Mesendoderm (in vitro differentiated cells): ENCODE measurements around the gene PLET1.

Experiments
- DNase-seq: peaks from one replicate; pipeline ENCODE4 v3.0.0; 2013
- H2AK5ac ChIP-seq: 2 replicates; pipeline ENCODE4 v1.6.1; 2013; ENCODE audit warnings: low read length, inconsistent platforms
- H2BK120ac ChIP-seq: 2 replicates; pipeline ENCODE4 v1.6.1; 2013; ENCODE audit warnings: low read depth, mild to moderate bottlenecking, low read length, moderate library complexity, mixed read lengths
- H2BK15ac ChIP-seq: replicated peaks from 2 replicates; pipeline ENCODE4 v1.6.1; 2013; ENCODE audit warnings: low read depth, mild to moderate bottlenecking, moderate library complexity
- H2BK5ac ChIP-seq: 2 replicates; pipeline ENCODE4 v1.6.1; 2013; ENCODE audit warnings: low read length, inconsistent platforms
- H3K18ac ChIP-seq: 2 replicates; pipeline ENCODE4 v1.6.1; 2013; ENCODE audit warnings: mild to moderate bottlenecking, low read length, mixed read lengths
- H3K23ac ChIP-seq: one replicate; pipeline ENCODE4 v1.6.1; 2013; ENCODE audit warnings: low read length
- H3K27ac ChIP-seq: 2 replicates; pipeline ENCODE4 v1.5.1; 2013; ENCODE audit warnings: low read depth, mild to moderate bottlenecking, inconsistent platforms, low read length, moderate library complexity
- H3K27me3 ChIP-seq: 2 replicates; pipeline ENCODE4 v1.6.1; 2013; ENCODE audit warnings: low read length, control low read depth, mild to moderate bottlenecking, inconsistent platforms; ENCODE audit not compliant: insufficient read depth, poor library complexity
- H3K36me3 ChIP-seq: 2 replicates; pipeline ENCODE4 v1.6.1; 2013; ENCODE audit warnings: low read length, inconsistent platforms; ENCODE audit not compliant: control insufficient read depth, insufficient read depth
- H3K4ac ChIP-seq: one replicate; pipeline ENCODE4 v1.6.1; 2013; ENCODE audit warnings: low read depth, mild to moderate bottlenecking, low read length, moderate library complexity
- H3K4me1 ChIP-seq: 2 replicates; pipeline ENCODE4 v1.6.1; 2013; ENCODE audit warnings: low read depth, low read length, inconsistent platforms; ENCODE audit not compliant: control insufficient read depth
- H3K4me2 ChIP-seq: 2 replicates; pipeline ENCODE4 v1.6.1; 2013; ENCODE audit warnings: low read length
- H3K4me3 ChIP-seq: 2 replicates; pipeline ENCODE4 v1.5.1; 2013; ENCODE audit warnings: mild to moderate bottlenecking, low read length
- H3K56ac ChIP-seq: one replicate; pipeline ENCODE4 v1.6.1; 2013; ENCODE audit warnings: low read length
- H3K79me1 ChIP-seq: 2 replicates; pipeline ENCODE4 v1.6.1; 2013; ENCODE audit warnings: low read length, inconsistent platforms
- H3K79me2 ChIP-seq: 2 replicates; pipeline ENCODE4 v1.6.1; 2013; ENCODE audit warnings: mild to moderate bottlenecking, low read length; ENCODE audit not compliant: control insufficient read depth, insufficient read depth
- H3K9ac ChIP-seq: 2 replicates; pipeline ENCODE4 v1.6.1; 2013; ENCODE audit warnings: low read length, inconsistent platforms
- H4K5ac ChIP-seq: one replicate; pipeline ENCODE4 v1.6.1; 2013; ENCODE audit warnings: low read length
- H4K8ac ChIP-seq: one replicate; pipeline ENCODE4 v1.6.1; 2013; ENCODE audit warnings: low read depth, mild to moderate bottlenecking, control low read depth, low read length, moderate library complexity
- WGBS: extraction: QIAGEN DNeasy Blood & Tissue Kit; methylation state at CpG from one replicate; pipeline ENCODE4 v1.1.7; 2013; ENCODE audit warnings: low lambda C conversion rate, missing lambda C conversion rate; ENCODE audit not compliant: insufficient coverage; ENCODE audit errors: extremely low coverage; 5-methylcytosine and 5-hydroxymethylcytosine counted together

PLET1 gene

GRCh38 chr11:112290493-112290850, 29.8 kb upstream of the PLET1 start:
- Histone ChIP-seq H3K27me3 (no peaks in the 10 kb centered on the region), H3K4me2 (peak overlapping the region; percentile 78), H3K4me1 (no peaks in the 10 kb centered on the region), H3K79me2 (no peaks in the 10 kb centered on the region), H3K79me1 (no peaks in the 10 kb centered on the region), H4K5ac (no peak overlapping the region), H3K4me3 (peak overlapping the region; percentile 49), H3K18ac (no peak overlapping the region), H3K9ac (peak overlapping the region; percentile 48), H3K27ac (no peak overlapping the region), H2BK5ac (no peak overlapping the region), H3K23ac (no peak overlapping the region), H2AK5ac (no peak overlapping the region), H3K4ac (no peak overlapping the region), H2BK15ac (no peak overlapping the region), H4K8ac (no peak overlapping the region), H3K56ac (peak overlapping the region; percentile 82), H3K36me3 (no peaks in the 10 kb centered on the region), H2BK120ac (no peak overlapping the region)
- DNase-seq = peak; percentile 69
- WGBS = no CpG with 5 or more reads among the region's 4 CpGs

DNA sequence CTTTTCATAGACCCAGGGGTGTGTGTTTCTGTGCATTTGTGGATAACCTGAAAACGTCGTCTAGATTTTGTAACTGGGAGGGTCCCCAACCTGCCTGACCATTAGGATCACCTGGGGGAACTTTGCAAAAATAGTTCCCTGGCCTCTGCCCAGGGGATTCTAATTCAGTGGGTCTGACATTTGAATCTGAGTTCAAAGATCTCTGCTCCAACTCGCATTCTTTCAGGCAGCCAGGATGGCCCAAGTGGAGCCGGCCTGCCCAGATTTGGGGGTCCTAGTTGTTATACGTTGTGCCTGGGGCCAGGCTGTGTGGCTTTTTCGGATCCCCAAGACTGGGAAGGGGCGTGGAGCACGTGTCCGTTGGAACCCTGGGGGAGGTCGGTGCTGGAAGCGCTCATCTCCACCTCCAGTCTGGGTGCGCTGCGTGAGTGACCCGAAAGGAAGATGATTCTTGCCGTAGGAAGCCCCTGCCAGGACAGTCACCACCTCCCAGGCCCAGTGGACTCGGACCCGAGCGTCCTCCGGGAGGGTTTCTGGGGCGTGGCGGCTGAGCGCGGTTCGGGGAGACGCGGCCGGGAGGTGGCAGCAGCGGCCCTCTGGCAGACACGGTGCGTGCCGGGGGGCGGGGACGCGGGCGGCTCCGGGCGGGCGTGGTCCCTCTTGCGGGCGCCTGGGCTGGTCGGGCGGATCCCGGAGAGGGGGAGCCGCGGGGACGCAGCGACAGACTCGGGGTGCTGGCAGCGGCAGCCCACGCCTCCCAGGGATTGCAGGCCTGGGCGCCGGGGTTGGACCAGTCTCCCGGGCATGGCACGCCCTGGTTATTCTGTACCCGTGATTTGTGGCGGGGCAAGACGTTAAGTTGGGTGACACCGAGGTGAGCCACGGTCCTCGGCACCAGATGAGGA, 29.2 kb upstream of the PLET1 start:
- Histone ChIP-seq H3K4me3 (peak overlapping the region; percentile 49), H3K9ac (peak overlapping the region; percentile 57), H3K79me2 (no peaks in the 10 kb centered on the region), H3K27ac (no peak overlapping the region), H4K8ac (no peak overlapping the region), H4K5ac (no peak overlapping the region), H3K23ac (no peak overlapping the region), H3K4me2 (peak overlapping the region; percentile 81), H2BK5ac (no peak overlapping the region), H3K27me3 (no peaks in the 10 kb centered on the region), H3K56ac (peak overlapping the region; percentile 84), H2AK5ac (no peak overlapping the region), H3K79me1 (no peaks in the 10 kb centered on the region), H2BK15ac (no peak overlapping the region), H3K4me1 (no peaks in the 10 kb centered on the region), H2BK120ac (no peak overlapping the region), H3K18ac (no peak overlapping the region), H3K4ac (no peak overlapping the region), H3K36me3 (no peaks in the 10 kb centered on the region)
- no CpG with 5 or more reads among the region's 60 CpGs for WGBS
- DNase-seq = peak; percentile 69

- Histone ChIP-seq H3K9ac (no peak overlapping the region), H3K4me2 (no peak overlapping the region), H2BK15ac (no peak overlapping the region), H2AK5ac (no peak overlapping the region), H3K4me1 (no peaks in the 10 kb centered on the region), H3K27me3 (no peaks in the 10 kb centered on the region), H4K5ac (no peak overlapping the region), H3K79me1 (no peaks in the 10 kb centered on the region), H4K8ac (no peak overlapping the region), H3K36me3 (no peaks in the 10 kb centered on the region), H2BK5ac (no peak overlapping the region), H3K4me3 (no peak overlapping the region), H3K23ac (no peak overlapping the region), H3K79me2 (no peaks in the 10 kb centered on the region), H3K27ac (no peak overlapping the region), H3K18ac (no peak overlapping the region), H3K56ac (no peak overlapping the region), H3K4ac (no peak overlapping the region), H2BK120ac (no peak overlapping the region)
- WGBS = no CpG with 5 or more reads among the region's 3 CpGs
- no peak for DNase-seq
These were observed 27.4 kb upstream of the PLET1 start for GRCh38 chr11:112288021-112288420.

DNA sequence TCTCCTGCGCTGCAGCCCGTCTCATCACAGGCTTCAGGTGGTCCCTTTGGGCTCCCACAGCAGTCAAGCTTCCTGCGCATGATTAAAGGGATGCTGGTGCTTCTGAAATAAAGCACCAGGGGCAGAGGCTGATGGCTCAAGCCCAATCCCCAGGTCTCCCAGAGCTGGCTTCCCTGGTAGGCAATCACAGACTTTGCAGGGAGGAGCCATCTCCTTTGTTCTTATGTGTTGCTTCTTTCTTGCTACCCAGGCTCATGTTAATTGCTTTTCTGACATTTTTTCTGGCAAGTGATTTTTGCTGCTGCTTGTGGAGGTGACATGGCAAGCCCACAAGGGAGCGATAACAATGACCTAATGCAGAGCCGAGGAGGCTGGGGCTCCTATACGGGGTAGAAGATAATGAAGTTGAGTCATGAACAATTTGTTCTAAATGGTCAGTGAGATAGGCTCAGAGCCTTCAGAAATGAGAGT, 25.2 kb upstream of the PLET1 start:
- peak; percentile 26 for DNase-seq
- H3K4me1 ChIP-seq = no peaks in the 10 kb centered on the region
- no peak overlapping the region for H4K5ac ChIP-seq
- H2BK120ac ChIP-seq = no peak overlapping the region
- no peaks in the 10 kb centered on the region for H3K79me2 ChIP-seq
- WGBS = no CpG with 5 or more reads among the region's 6 CpGs
- H3K23ac ChIP-seq = no peak overlapping the region
- H3K79me1 ChIP-seq = no peaks in the 10 kb centered on the region
- H3K4ac ChIP-seq = no peak overlapping the region
- no peaks in the 10 kb centered on the region for H3K27me3 ChIP-seq
- no peak overlapping the region for H4K8ac ChIP-seq
- H2BK15ac ChIP-seq = no peak overlapping the region
- no peak overlapping the region for H3K18ac ChIP-seq
- H3K27ac ChIP-seq = no peak overlapping the region
- H3K4me3 ChIP-seq = no peak overlapping the region
- H3K36me3 ChIP-seq = no peaks in the 10 kb centered on the region
- no peak overlapping the region for H3K56ac ChIP-seq
- H3K9ac ChIP-seq = no peak overlapping the region
- no peak overlapping the region for H2AK5ac ChIP-seq
- H3K4me2 ChIP-seq = no peak overlapping the region
- no peak overlapping the region for H2BK5ac ChIP-seq

DNA sequence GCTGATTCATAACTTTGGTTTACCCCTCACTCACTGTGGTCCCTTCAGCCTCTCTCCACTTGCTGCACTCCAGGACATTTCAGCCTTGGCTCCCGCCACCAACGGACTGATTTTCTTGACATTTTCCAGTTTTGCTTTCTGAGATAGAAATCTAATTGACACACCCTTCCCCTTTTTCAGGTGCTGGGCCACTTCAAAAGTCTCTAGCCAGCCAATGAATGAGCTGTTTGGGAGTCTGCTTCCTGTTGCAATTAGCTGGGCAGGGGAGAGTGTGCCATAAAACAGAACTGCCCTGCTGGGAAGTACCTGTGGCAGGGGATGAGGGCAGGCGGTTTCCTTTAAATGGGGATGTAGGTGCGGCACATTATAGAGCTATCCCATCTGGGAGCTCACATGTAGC, 21.1 kb upstream of the PLET1 start:
- Histone ChIP-seq H4K5ac (no peak overlapping the region), H2BK15ac (no peak overlapping the region), H4K8ac (no peak overlapping the region), H3K79me1 (no peaks in the 10 kb centered on the region), H2BK5ac (no peak overlapping the region), H3K36me3 (no peaks in the 10 kb centered on the region), H3K23ac (no peak overlapping the region), H3K27ac (no peak overlapping the region), H2BK120ac (no peak overlapping the region), H3K4me1 (no peaks in the 10 kb centered on the region), H3K4me3 (no peak overlapping the region), H3K4ac (no peak overlapping the region), H3K4me2 (no peak overlapping the region), H3K18ac (no peak overlapping the region), H3K9ac (no peak overlapping the region), H3K27me3 (no peaks in the 10 kb centered on the region), H2AK5ac (no peak overlapping the region), H3K79me2 (no peaks in the 10 kb centered on the region), H3K56ac (no peak overlapping the region)
- WGBS = no CpG with 5 or more reads among the region's 4 CpGs
- DNase-seq = no peak
